ENCODE results near the gene IRF2. TPM values are rescaled to one million over a fixed set of nuclear protein-coding genes. Genes with fewer than 3 reads are reported as not detected.

IRF2 gene
- total RNA-seq, 4 donors from 2014 or later = 32.3 to 50.1 (median 36.4) TPM

GRCh38 chr4:184487503-184487902 is 13.2 kb upstream of the IRF2 start:
- Histone ChIP-seq H3K9me3 (no peaks in the 10 kb centered on the region), H3K27ac (replicated peaks in 1 of 4) (no peak overlapping the region), H3K4me1 (no peaks in the 10 kb centered on the region), H3K27me3 (no peaks in the 10 kb centered on the region), H3K4me3 (no peak overlapping the region), H3K36me3 (no peaks in the 10 kb centered on the region)
- 88% methylated on average over 9 of the region's 9 CpGs for WGBS
- no peak for DNase-seq (ENCODE audit: extremely low spot score)
- no peak for TF ChIP-seq CTCF (IDR thresholded peaks at IDR 0.05)
- TF ChIP-seq POLR2AphosphoS5 (IDR thresholded peaks at IDR 0.05) = no peak
- no peak for TF ChIP-seq POLR2A (IDR thresholded peaks at IDR 0.05; ENCODE audit: low read depth)
- no peak for TF ChIP-seq EP300 (IDR thresholded peaks at IDR 0.05)
- intact Hi-C loops (cut with DNase I) = no loop called here

- Histone ChIP-seq H3K9me3 (no peaks in the 10 kb centered on the region), H3K27ac (replicated peaks in 1 of 4) (no peak overlapping the region), H3K27me3 (no peaks in the 10 kb centered on the region), H3K36me3 (no peaks in the 10 kb centered on the region), H3K4me3 (no peak overlapping the region), H3K4me1 (no peaks in the 10 kb centered on the region)
- WGBS = 79% methylated on average over 2 of the region's 2 CpGs
- no peak for TF ChIP-seq EP300 (IDR thresholded peaks at IDR 0.05)
- no peak for TF ChIP-seq POLR2AphosphoS5 (IDR thresholded peaks at IDR 0.05)
- no peak for TF ChIP-seq POLR2A (IDR thresholded peaks at IDR 0.05; ENCODE audit: low read depth)
- TF ChIP-seq CTCF (IDR thresholded peaks at IDR 0.05) = no peak
- intact Hi-C loops (cut with DNase I) = no loop called here
- DNase-seq (ENCODE audit: extremely low spot score) = no peak
Measured at GRCh38 chr4:184485279-184485678, 10.9 kb upstream of the IRF2 start.

GRCh38 chr4:184481544-184481943 is 7.2 kb upstream of the IRF2 start:
- Histone ChIP-seq H3K27me3 (no peaks in the 10 kb centered on the region), H3K9me3 (no peaks in the 10 kb centered on the region), H3K4me1 (peaks cover 8 to 23% (median 13%) of the 10 kb centered on the region in 4 donors), H3K27ac (replicated peaks in 1 of 4) (no peak overlapping the region), H3K36me3 (no peaks in the 10 kb centered on the region), H3K4me3 (no peak overlapping the region)
- TF ChIP-seq EP300 (IDR thresholded peaks at IDR 0.05) (no peak), CTCF (IDR thresholded peaks at IDR 0.05) (no peak), POLR2AphosphoS5 (IDR thresholded peaks at IDR 0.05) (no peak), POLR2A (IDR thresholded peaks at IDR 0.05; ENCODE audit: low read depth) (no peak)
- WGBS = 87% methylated on average over 6 of the region's 6 CpGs
- no peak for DNase-seq (ENCODE audit: extremely low spot score)
- intact Hi-C loops (cut with DNase I) = no loop called here

- WGBS = 88% methylated on average over 1 of the region's 1 CpG
- H3K4me1 ChIP-seq = peaks cover 23 to 37% (median 26%) of the 10 kb centered on the region in 4 donors
- intact Hi-C loops (cut with DNase I) = loop anchor here (5.0 to 10.0 kb wide), 2 partner anchors 165 to 217 kb away; partner anchors contain the start of genes CASP3 and PRIMPOL
Measured at GRCh38 chr4:184479516-184479950, 5.2 kb upstream of the IRF2 start.

More at GRCh38 chr4:184479516-184479950, 5.2 kb upstream of the IRF2 start:
- H3K27ac ChIP-seq (replicated peaks in 1 of 4) = no peak overlapping the region
- H3K4me3 ChIP-seq = no peak overlapping the region
- H3K27me3 ChIP-seq = no peaks in the 10 kb centered on the region
- no peak for DNase-seq (ENCODE audit: extremely low spot score)
- H3K36me3 ChIP-seq = no peaks in the 10 kb centered on the region
- H3K9me3 ChIP-seq = no peaks in the 10 kb centered on the region
- no peak for TF ChIP-seq EP300 (IDR thresholded peaks at IDR 0.05)
- TF ChIP-seq CTCF (IDR thresholded peaks at IDR 0.05) = no peak
- no peak for TF ChIP-seq POLR2AphosphoS5 (IDR thresholded peaks at IDR 0.05)
- TF ChIP-seq POLR2A (IDR thresholded peaks at IDR 0.05; ENCODE audit: low read depth) = no peak
